K562 (cell line): ENCODE measurements around the gene INCENP. TPM values are rescaled to one million over a fixed set of nuclear protein-coding genes. Genes with fewer than 3 reads are reported as not detected.

ENCODE experiments used
- ATAC-seq: fragments of 200-7000 bp; cut with Tn5 transposase; 3 replicates; pipeline ENCODE4 v1.9.1; 2020; ENCODE audit warnings: moderate library complexity
- BruUV-seq: library from RNA; stranded (reverse); fragments of 400-500 nt; replicated peaks from 2 replicates; lab custom pipeline; 2021; lab: Mats Ljungman, UMichigan
- CTCF ChIA-PET: fragments of 300-600 bp; formaldehyde crosslinking; extraction: SDS; loops from one replicate; lab custom pipeline; 2021; ENCODE audit warnings: low intra/inter-chr PET ratio; lab: Yijun Ruan, JAX
- POLR2A ChIA-PET: fragments of 300-600, 350-650 bp; sonication (Branson Sonifier 250); formaldehyde crosslinking; extraction: SDS; loops from one replicate; lab custom pipeline; 2021; ENCODE audit warnings: antibody characterized with exemption, inconsistent platforms; lab: Yijun Ruan, JAX
- DNase-seq, 4 experiments: peaks; one replicate each; pipeline versions ENCODE4 v3.0.0 to v3.0.0-alpha.2; 2011 to 2018; ENCODE audit warnings: low spot score in 3 of 4, mixed read lengths in 3 of 4; ENCODE audit errors: extremely low read depth in 1 of 4
- FAIRE-seq: peaks from 2 replicates; lab custom pipeline; 2011; peaks lifted over from hg19 to GRCh38; lab: Jason Lieb, UNC
- H2AFZ ChIP-seq: 2 replicates; pipeline ENCODE4 v1.6.0; 2011; ENCODE audit warnings: low read depth, low read length, control low read depth, inconsistent platforms
- H3K27ac ChIP-seq: fragments of 200-600 bp; 3 replicates; pipeline ENCODE4 v1.8.0; 2011; ENCODE audit warnings: low read depth, mild to moderate bottlenecking, control low read depth, inconsistent platforms, low read length, moderate library complexity, mixed read lengths; ENCODE audit errors: extremely low read depth
- H3K27me3 ChIP-seq, 2 experiments: fragments of 300-600 bp in 1 of 2; 2 replicates in 1 of 2; 3 replicates in 1 of 2; pipeline versions ENCODE4 v1.6.0 to v1.8.0; 2011; ENCODE audit warnings: inconsistent platforms in 2 of 2, low read length in 2 of 2, mild to moderate bottlenecking in 1 of 2, mixed read lengths in 1 of 2, moderate library complexity in 1 of 2; ENCODE audit not compliant: control insufficient read depth in 2 of 2, insufficient read depth in 2 of 2
- H3K36me3 ChIP-seq: fragments of 300-600 bp; 3 replicates; pipeline ENCODE4 v1.8.0; 2011; ENCODE audit warnings: mild to moderate bottlenecking, low read length, inconsistent platforms; ENCODE audit not compliant: control insufficient read depth, insufficient read depth
- H3K4me1 ChIP-seq, 2 experiments: fragments of 200-600 bp in 1 of 2; replicated peaks in 1 of 2; 2 replicates in 1 of 2; 3 replicates in 1 of 2; pipeline versions ENCODE4 v1.5.1 to v1.8.0; 2011; ENCODE audit warnings: inconsistent platforms in 2 of 2, low read length in 2 of 2, mild to moderate bottlenecking in 1 of 2, mixed read lengths in 1 of 2, moderate library complexity in 1 of 2; ENCODE audit not compliant: control insufficient read depth in 2 of 2, insufficient read depth in 2 of 2
- H3K4me2 ChIP-seq: 2 replicates; pipeline ENCODE4 v1.6.1; 2011; ENCODE audit warnings: low read length, control low read depth, inconsistent platforms, mixed read lengths; ENCODE audit not compliant: insufficient read depth
- H3K4me3 ChIP-seq: fragments of 200-600 bp; sonication (generic), shearing (Covaris generic); 2 replicates; pipeline ENCODE4 v1.5.1; 2016; ENCODE audit warnings: control low read depth, inconsistent platforms
- H3K79me2 ChIP-seq: fragments of 200-600 bp; 3 replicates; pipeline ENCODE4 v1.8.0; 2011; ENCODE audit warnings: low read length, inconsistent platforms; ENCODE audit not compliant: control insufficient read depth, insufficient read depth
- H3K9ac ChIP-seq, 2 experiments: 2 replicates each; pipeline versions ENCODE4 v1.6.0 to v1.6.1; 2011; ENCODE audit warnings: low read depth in 2 of 2, low read length in 2 of 2, control low read depth in 1 of 2, inconsistent platforms in 1 of 2, mild to moderate bottlenecking in 1 of 2, mixed read lengths in 1 of 2; ENCODE audit not compliant: insufficient read depth in 1 of 2
- H3K9me1 ChIP-seq: one replicate; pipeline ENCODE4 v1.6.0; 2011; ENCODE audit warnings: inconsistent platforms, mild to moderate bottlenecking, low read length, moderate library complexity; ENCODE audit not compliant: control insufficient read depth, insufficient read depth
- H3K9me3 ChIP-seq: replicated peaks from 2 replicates; pipeline ENCODE4 v1.5.1; 2011; ENCODE audit warnings: low read depth, low read length, inconsistent platforms; ENCODE audit not compliant: control insufficient read depth, insufficient read depth
- H4K20me1 ChIP-seq: replicated peaks from 2 replicates; pipeline ENCODE4 v1.6.1; 2011; ENCODE audit warnings: low read length, inconsistent platforms, mixed read lengths; ENCODE audit not compliant: control insufficient read depth, insufficient read depth
- BCOR ChIP-seq: fragments of 450-650 bp; IDR thresholded peaks from 2 replicates; pipeline ENCODE4 v1.6.1; 2016
- PATZ1 ChIP-seq: fragments of 250-450 bp; sonication (Bioruptor Pico); IDR thresholded peaks from 2 replicates; pipeline ENCODE4 v1.5.0; 2020; ENCODE audit warnings: mild to moderate bottlenecking, borderline replicate concordance
- PYGO2 ChIP-seq: fragments of 450-650 bp; IDR thresholded peaks from 2 replicates; pipeline ENCODE4 v1.6.1; 2016; ENCODE audit warnings: mild to moderate bottlenecking, missing genetic modification characterization, moderate library complexity, missing compliant biosample characterization
- RAD21 ChIP-seq, 2 experiments: fragments of 250-450 bp in 1 of 2; fragments of 450-650 bp in 1 of 2; sonication (Bioruptor Pico) in 1 of 2; formaldehyde crosslinking in 1 of 2; IDR thresholded peaks in 1 of 2; conservative IDR thresholded peaks in 1 of 2; 2 replicates each; pipeline versions ENCODE4 v1.4.0 to v1.8.0; 2020 to 2022; ENCODE audit warnings: mild to moderate bottlenecking in 2 of 2, moderate library complexity in 1 of 2
- RBM25 ChIP-seq: fragments of 200-400 bp; formaldehyde crosslinking; IDR thresholded peaks from 2 replicates; pipeline ENCODE4 v1.6.1; 2018; ENCODE audit warnings: low read length, low read depth, moderate library complexity; ENCODE audit not compliant: severe bottlenecking
- ZNF146 ChIP-seq: IDR thresholded peaks from one replicate; pipeline ENCODE4 v1.6.1; 2018; ENCODE audit warnings: missing compliant biosample characterization; ENCODE audit not compliant: unreplicated experiment
- ZNF561 ChIP-seq: fragments of 450-650 bp; formaldehyde crosslinking; conservative IDR thresholded peaks from 2 replicates; pipeline ENCODE4 v1.4.0; 2020; ENCODE audit warnings: mild to moderate bottlenecking, moderate library complexity
- ZNF584 ChIP-seq: fragments of 200-800 bp; sonication (Bioruptor generic); IDR thresholded peaks from 2 replicates; pipeline ENCODE4 v1.6.1; 2016; ENCODE audit warnings: low read depth, mild to moderate bottlenecking, missing genetic modification characterization, missing compliant biosample characterization
- WGBS: fragments of 100-300 bp; shearing (Covaris generic); methylation state at CpG from one replicate; pipeline ENCODE4 v1.1.6; 2016; ENCODE audit warnings: low coverage, mixed read lengths; ENCODE audit not compliant: insufficient coverage; ENCODE audit errors: missing lambda C conversion rate; 5-methylcytosine and 5-hydroxymethylcytosine counted together
- in situ Hi-C: fragments of 300-500 bp; cut with MboI; formaldehyde crosslinking; loops from 4 replicates; pipeline ENCODE4 v1.15.0; 2018; ENCODE audit warnings: inconsistent platforms, mixed read lengths
- intact Hi-C: fragments of 100-400 bp; cut with micrococcal nuclease; formaldehyde crosslinking; loops from 2 replicates; pipeline ENCODE4 v1.14.2; 2022
- polyA plus RNA-seq, 8 experiments: library from polyadenylated mRNA; depleted of rRNA in 4 of 8; stranded (reverse) in 5 of 8; unstranded in 3 of 8; fragments of >200 nt; fragmentation: Nextera tagmentation in 2 of 8; fragmentation: Illumina TruSeq in 1 of 8; extraction: Ambion mirVana in 2 of 8; extraction: Trizol in 1 of 8; gene quantifications; 2 replicates each; pipeline versions ENCODE4 v1.2.1 to v1.2.3, GENCODE V29; 2011 to 2014; ENCODE audit warnings: inconsistent platforms in 1 of 8, missing spikeins in 1 of 8
- total RNA-seq, 7 experiments: library from RNA; depleted of rRNA in 6 of 7; stranded (reverse); fragments of >200 nt in 6 of 7; fragmentation: Illumina TruSeq in 2 of 7; extraction: Trizol in 2 of 7; gene quantifications; 2 replicates each; pipeline versions ENCODE4 v1.2.1 to v1.2.3, GENCODE V29; 2011 to 2021; ENCODE audit warnings: low replicate concordance in 1 of 7

The INCENP gene
- total and polyA plus RNA-seq, 9 of the 15 experiments (the other 6 are each of a cell fraction or from before 2014, with no cell fraction given) = 1.1 to 97.9 (median 28.2) TPM

GRCh38 chr11:62119569-62119968, 4.2 kb upstream of the INCENP start:
- no peak for FAIRE-seq
- 0 out of 2 replicates have a peak, but pooled peaks cover 3% of the 10 kb centered on the region for H4K20me1 ChIP-seq
- H3K4me3 ChIP-seq = no peak overlapping the region
- no peak overlapping the region for H3K9ac ChIP-seq
- no peak overlapping the region for H3K4me2 ChIP-seq
- peaks cover 7% of the 10 kb centered on the region; the same call in 1 of the 2 replicates for H3K9me3 ChIP-seq
- H2AFZ ChIP-seq = no peak overlapping the region
- intact Hi-C loops (no loop called here), in situ Hi-C loops (no loop called here)
- BruUV-seq = no TSS peak
- H3K4me1 ChIP-seq = peaks cover 5% of the 10 kb centered on the region in 2 experiments; a peak in 3 of 5 replicates
- H3K27me3 ChIP-seq = no peaks in the 10 kb centered on the region
- H3K79me2 ChIP-seq = peaks cover 8% of the 10 kb centered on the region
- CTCF ChIA-PET = no interaction called here
- H3K9me1 ChIP-seq = no peaks in the 10 kb centered on the region
- 23% methylated on average over 3 of the region's 3 CpGs for WGBS
- POLR2A ChIA-PET = no interaction called here
- no peak for ATAC-seq
- peak; percentile 8 for TF ChIP-seq RBM25
- peak; percentile 80 for TF ChIP-seq ZNF146
- no peak for TF ChIP-seq RAD21 (CRISPR knock-in tag; conservative IDR thresholded peaks at IDR 0.05 in 1 of 2, IDR thresholded peaks at IDR 0.05 in 1 of 2)
- TF ChIP-seq BCOR = peak; percentile 59; the same call in 1 of the 2 replicates
- no peak overlapping the region for H3K27ac ChIP-seq
- no peaks in the 10 kb centered on the region for H3K36me3 ChIP-seq
- DNase-seq = no peak

GRCh38 chr11:62120001-62120400, 3.8 kb upstream of the INCENP start:
- FAIRE-seq = no peak
- Histone ChIP-seq H3K27me3 (no peaks in the 10 kb centered on the region), H3K9ac (no peak overlapping the region), H2AFZ (no peak overlapping the region), H3K79me2 (peaks cover 12% of the 10 kb centered on the region), H3K4me2 (no peak overlapping the region), H4K20me1 (peaks cover 4% of the 10 kb centered on the region; the same call in 1 of the 2 replicates), H3K27ac (no peak overlapping the region), H3K36me3 (0 out of 3 replicates have a peak, but pooled peaks cover 2% of the 10 kb centered on the region), H3K9me3 (peaks cover 7% of the 10 kb centered on the region; the same call in 1 of the 2 replicates), H3K9me1 (no peaks in the 10 kb centered on the region), H3K4me3 (no peak overlapping the region), H3K4me1 (peaks cover 5 to 7% of the 10 kb centered on the region in 2 experiments; a peak in 3 of 5 replicates)
- 46% methylated on average over 4 of the region's 4 CpGs for WGBS
- ChIA-PET CTCF (no interaction called here), POLR2A (interaction anchor here (0.7 to 1.1 kb wide), 2 partner anchors 12 to 83 kb away, joined by 3 to 4 read pairs; no protein-coding TSS in a partner anchor)
- no TSS peak for BruUV-seq
- no peak for DNase-seq
- ATAC-seq = no peak
- in situ Hi-C loops = no loop called here
- TF ChIP-seq PATZ1 (CRISPR knock-in tag) (no peak), ZNF584 (CRISPR knock-in tag) (no peak), ZNF561 (CRISPR knock-in tag) (no peak), PYGO2 (tag) (no peak)
- intact Hi-C loops = no loop called here
